Measurements from ENCODE around the gene UBE2O.

The UBE2O gene

GRCh38 chr17:76357597-76358158 is 95.3 kb downstream of the UBE2O start:
- no peak overlapping the region for H3K4me2 ChIP-seq (ENCODE audit: low read length)
- WGBS (ENCODE audit: extremely low coverage, insufficient coverage, low lambda C conversion rate), result no CpG with 5 or more reads among the region's 6 CpGs
- H4K8ac ChIP-seq (ENCODE audit: low read depth, low read length), result no peak overlapping the region
- no peaks in the 10 kb centered on the region for H3K4me1 ChIP-seq (ENCODE audit: control insufficient read depth, low read depth, low read length)
- H3K18ac ChIP-seq (ENCODE audit: low read length), result no peak overlapping the region
- no peak overlapping the region for H2BK5ac ChIP-seq (ENCODE audit: low read length)
- H4K5ac ChIP-seq (ENCODE audit: low read length), result no peak overlapping the region
- no peaks in the 10 kb centered on the region for H3K36me3 ChIP-seq (ENCODE audit: control insufficient read depth, insufficient read depth, low read length)
- no peak overlapping the region for H2BK15ac ChIP-seq (replicated peaks; ENCODE audit: low read depth)
- H3K79me2 ChIP-seq (ENCODE audit: control insufficient read depth, insufficient read depth, low read length), result peaks cover 1% of the 10 kb centered on the region
- no peak overlapping the region for H3K4ac ChIP-seq (ENCODE audit: low read depth, low read length)
- no peaks in the 10 kb centered on the region for H3K27me3 ChIP-seq (ENCODE audit: insufficient read depth, low read length, poor library complexity)
- H3K9ac ChIP-seq (ENCODE audit: low read length), result no peak overlapping the region
- no peak overlapping the region for H2AK5ac ChIP-seq (ENCODE audit: low read length)
- no peak overlapping the region for H3K27ac ChIP-seq (ENCODE audit: low read depth, low read length)
- no peak overlapping the region for H2BK120ac ChIP-seq (ENCODE audit: low read depth, low read length)
- no peak overlapping the region for H3K56ac ChIP-seq (ENCODE audit: low read length)
- no peak for DNase-seq
- H3K4me3 ChIP-seq (ENCODE audit: low read length), result no peak overlapping the region
- no peak overlapping the region for H3K23ac ChIP-seq (ENCODE audit: low read length)
- H3K79me1 ChIP-seq (ENCODE audit: low read length), result peaks cover 3% of the 10 kb centered on the region

GRCh38 chr17:76356803-76357456 is 96.0 kb downstream of the UBE2O start:
- WGBS (ENCODE audit: extremely low coverage, insufficient coverage, low lambda C conversion rate), result no CpG with 5 or more reads among the region's 12 CpGs
- H3K27ac ChIP-seq (ENCODE audit: low read depth, low read length), result no peak overlapping the region
- no peaks in the 10 kb centered on the region for H3K36me3 ChIP-seq (ENCODE audit: control insufficient read depth, insufficient read depth, low read length)
- no peaks in the 10 kb centered on the region for H3K4me1 ChIP-seq (ENCODE audit: control insufficient read depth, low read depth, low read length)
- no peak overlapping the region for H3K23ac ChIP-seq (ENCODE audit: low read length)
- no peak overlapping the region for H4K8ac ChIP-seq (ENCODE audit: low read depth, low read length)
- no peak overlapping the region for H2BK5ac ChIP-seq (ENCODE audit: low read length)
- no peak overlapping the region for H3K4me2 ChIP-seq (ENCODE audit: low read length)
- H3K18ac ChIP-seq (ENCODE audit: low read length), result no peak overlapping the region
- no peak for DNase-seq
- H3K79me1 ChIP-seq (ENCODE audit: low read length), result peaks cover 4% of the 10 kb centered on the region
- no peak overlapping the region for H3K9ac ChIP-seq (ENCODE audit: low read length)
- no peak overlapping the region for H4K5ac ChIP-seq (ENCODE audit: low read length)
- no peak overlapping the region for H3K4ac ChIP-seq (ENCODE audit: low read depth, low read length)
- H3K27me3 ChIP-seq (ENCODE audit: insufficient read depth, low read length, poor library complexity), result no peaks in the 10 kb centered on the region
- H2AK5ac ChIP-seq (ENCODE audit: low read length), result no peak overlapping the region
- no peak overlapping the region for H2BK15ac ChIP-seq (replicated peaks; ENCODE audit: low read depth)
- no peak overlapping the region for H2BK120ac ChIP-seq (ENCODE audit: low read depth, low read length)
- H3K79me2 ChIP-seq (ENCODE audit: control insufficient read depth, insufficient read depth, low read length), result peaks cover 2% of the 10 kb centered on the region
- no peak overlapping the region for H3K56ac ChIP-seq (ENCODE audit: low read length)
- no peak overlapping the region for H3K4me3 ChIP-seq (ENCODE audit: low read length)

DNA sequence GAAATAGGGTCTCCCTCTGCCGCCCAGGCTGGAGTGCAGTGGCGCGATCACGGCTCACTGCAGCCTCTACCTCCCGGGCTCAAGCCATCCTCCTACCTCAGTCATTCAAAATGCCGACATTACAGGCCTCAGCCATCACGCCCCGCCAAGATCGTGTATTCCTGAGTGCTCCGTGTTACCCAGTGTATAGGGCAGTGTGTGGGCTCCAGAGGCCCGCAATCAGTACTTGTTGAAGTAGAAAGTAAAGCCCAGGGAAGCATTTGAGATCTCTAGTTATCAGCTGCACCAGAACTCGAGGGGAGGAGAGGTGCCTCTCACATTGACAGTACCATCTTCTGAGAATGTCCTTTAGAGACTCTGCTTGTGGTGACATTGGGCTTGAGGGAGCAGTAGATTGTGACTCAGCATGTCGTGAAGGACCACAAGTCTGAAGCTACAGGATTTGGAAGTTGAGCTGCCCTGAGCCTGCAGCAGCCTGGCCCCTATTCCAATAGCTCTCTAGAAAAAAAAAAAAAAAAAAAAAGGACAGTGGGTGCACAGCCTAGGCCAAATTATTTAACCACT is 98.1 kb downstream of the UBE2O start:
- Histone ChIP-seq H4K5ac (ENCODE audit: low read length) (no peak overlapping the region), H2BK5ac (ENCODE audit: low read length) (no peak overlapping the region), H4K8ac (ENCODE audit: low read depth, low read length) (no peak overlapping the region), H2BK15ac (replicated peaks; ENCODE audit: low read depth) (no peak overlapping the region), H3K79me1 (ENCODE audit: low read length) (peaks cover 4% of the 10 kb centered on the region), H3K4me1 (ENCODE audit: control insufficient read depth, low read depth, low read length) (no peaks in the 10 kb centered on the region), H3K9ac (ENCODE audit: low read length) (peak overlapping the region; percentile 1), H3K18ac (ENCODE audit: low read length) (no peak overlapping the region), H3K23ac (ENCODE audit: low read length) (no peak overlapping the region), H3K27ac (ENCODE audit: low read depth, low read length) (no peak overlapping the region), H2AK5ac (ENCODE audit: low read length) (no peak overlapping the region), H2BK120ac (ENCODE audit: low read depth, low read length) (no peak overlapping the region), H3K4me3 (ENCODE audit: low read length) (no peak overlapping the region), H3K56ac (ENCODE audit: low read length) (peak overlapping the region; percentile 56), H3K36me3 (ENCODE audit: control insufficient read depth, insufficient read depth, low read length) (no peaks in the 10 kb centered on the region), H3K4me2 (ENCODE audit: low read length) (no peak overlapping the region), H3K4ac (ENCODE audit: low read depth, low read length) (no peak overlapping the region), H3K27me3 (ENCODE audit: insufficient read depth, low read length, poor library complexity) (no peaks in the 10 kb centered on the region), H3K79me2 (ENCODE audit: control insufficient read depth, insufficient read depth, low read length) (peaks cover 2% of the 10 kb centered on the region)
- no CpG with 5 or more reads among the region's 13 CpGs for WGBS (ENCODE audit: extremely low coverage, insufficient coverage, low lambda C conversion rate)
- peak; percentile 48 for DNase-seq

DNA sequence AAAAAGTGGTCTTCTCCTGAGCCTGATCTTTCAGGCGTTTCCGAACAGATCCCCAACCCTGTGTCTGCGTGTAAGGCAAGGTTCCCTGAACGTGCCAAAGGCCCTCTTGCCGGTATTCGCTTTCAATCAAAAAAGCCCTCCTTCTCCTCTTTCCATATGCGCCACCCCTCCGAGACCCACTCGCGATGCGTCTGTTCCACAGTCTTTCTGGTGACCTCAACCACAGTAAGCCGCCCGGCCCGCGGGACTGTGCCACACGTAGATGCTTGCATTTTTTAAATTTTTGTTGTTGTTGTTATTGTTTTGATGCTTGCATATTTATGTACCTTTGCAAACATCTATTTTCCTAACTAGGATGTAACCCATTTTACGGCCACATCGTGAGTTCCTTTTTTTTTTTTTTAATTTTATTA is 98.6 kb downstream of the UBE2O start:
- no peak for DNase-seq
- H3K18ac ChIP-seq (ENCODE audit: low read length), result peak overlapping the region; percentile 5
- H3K56ac ChIP-seq (ENCODE audit: low read length), result peak overlapping the region; percentile 97
- no CpG with 5 or more reads among the region's 18 CpGs for WGBS (ENCODE audit: extremely low coverage, insufficient coverage, low lambda C conversion rate)
- no peak overlapping the region for H3K27ac ChIP-seq (ENCODE audit: low read depth, low read length)
- H2BK15ac ChIP-seq (replicated peaks; ENCODE audit: low read depth), result no peak overlapping the region
- H2BK5ac ChIP-seq (ENCODE audit: low read length), result no peak overlapping the region
- H3K4me3 ChIP-seq (ENCODE audit: low read length), result peak overlapping the region; percentile 57
- peak overlapping the region; percentile 74 for H3K9ac ChIP-seq (ENCODE audit: low read length)
- H2AK5ac ChIP-seq (ENCODE audit: low read length), result no peak overlapping the region
- peaks cover 2% of the 10 kb centered on the region for H3K79me2 ChIP-seq (ENCODE audit: control insufficient read depth, insufficient read depth, low read length)
- no peaks in the 10 kb centered on the region for H3K36me3 ChIP-seq (ENCODE audit: control insufficient read depth, insufficient read depth, low read length)
- H3K27me3 ChIP-seq (ENCODE audit: insufficient read depth, low read length, poor library complexity), result no peaks in the 10 kb centered on the region
- H3K4me1 ChIP-seq (ENCODE audit: control insufficient read depth, low read depth, low read length), result no peaks in the 10 kb centered on the region
- no peak overlapping the region for H3K23ac ChIP-seq (ENCODE audit: low read length)
- H4K8ac ChIP-seq (ENCODE audit: low read depth, low read length), result no peak overlapping the region
- no peak overlapping the region for H2BK120ac ChIP-seq (ENCODE audit: low read depth, low read length)
- H3K79me1 ChIP-seq (ENCODE audit: low read length), result peaks cover 4% of the 10 kb centered on the region
- no peak overlapping the region for H4K5ac ChIP-seq (ENCODE audit: low read length)
- H3K4ac ChIP-seq (ENCODE audit: low read depth, low read length), result no peak overlapping the region
- H3K4me2 ChIP-seq (ENCODE audit: low read length), result peak overlapping the region; percentile 83

GRCh38 chr17:76353599-76354316 is 99.2 kb downstream of the UBE2O start, which contains the start of gene PRPSAP1:
Gene PRPSAP1 (minus strand): TSS chr17:76353916. CDS start chr17:76353703, 213 bp downstream.
- Histone ChIP-seq H3K18ac (ENCODE audit: low read length) (peak within 1 kb of the TSS; percentile 62), H3K79me1 (ENCODE audit: low read length) (peaks cover 4% of the 10 kb centered on the region), H4K5ac (ENCODE audit: low read length) (no peak within 1 kb of the TSS), H3K23ac (ENCODE audit: low read length) (peak within 1 kb of the TSS; percentile 80), H2BK5ac (ENCODE audit: low read length) (peak within 1 kb of the TSS; percentile 94), H3K56ac (ENCODE audit: low read length) (peak within 1 kb of the TSS; percentile 97), H2BK120ac (ENCODE audit: low read depth, low read length) (no peak within 1 kb of the TSS), H3K4ac (ENCODE audit: low read depth, low read length) (peak within 1 kb of the TSS; percentile 74), H3K4me3 (ENCODE audit: low read length) (peak within 1 kb of the TSS; percentile 57), H3K4me1 (ENCODE audit: control insufficient read depth, low read depth, low read length) (no peaks in the 10 kb centered on the region), H3K36me3 (ENCODE audit: control insufficient read depth, insufficient read depth, low read length) (no peaks in the 10 kb centered on the region), H4K8ac (ENCODE audit: low read depth, low read length) (no peak within 1 kb of the TSS), H2BK15ac (replicated peaks; ENCODE audit: low read depth) (no peak within 1 kb of the TSS), H3K79me2 (ENCODE audit: control insufficient read depth, insufficient read depth, low read length) (peaks cover 2% of the 10 kb centered on the region), H3K27me3 (ENCODE audit: insufficient read depth, low read length, poor library complexity) (no peaks in the 10 kb centered on the region), H3K9ac (ENCODE audit: low read length) (peak within 1 kb of the TSS; percentile 84), H3K4me2 (ENCODE audit: low read length) (peak within 1 kb of the TSS; percentile 83), H2AK5ac (ENCODE audit: low read length) (no peak within 1 kb of the TSS), H3K27ac (ENCODE audit: low read depth, low read length) (peak within 1 kb of the TSS; percentile 91)
- no CpG with 5 or more reads among the region's 75 CpGs for WGBS (ENCODE audit: extremely low coverage, insufficient coverage, low lambda C conversion rate)
- DNase-seq, result peak; percentile 96
